Measurements from ENCODE around the gene CIB4.

GRCh38 chr2:26674771-26675170 is 33.6 kb upstream of the CIB4 start:
- TF ChIP-seq CTCF (IDR thresholded peaks at IDR 0.05; ENCODE audit: poor library complexity) (no peak), EZH2 (IDR thresholded peaks at IDR 0.05; ENCODE audit: borderline replicate concordance) (no peak), EZH2phosphoT487 (IDR thresholded peaks at IDR 0.05; ENCODE audit: low read depth, severe bottlenecking, unreplicated experiment) (no peak)

All from hepatocyte (in vitro differentiated cells).